Measurements from ENCODE around the gene VASH2. TPM values are rescaled to one million over a fixed set of nuclear protein-coding genes. Genes with fewer than 3 reads are reported as not detected.
"Not testable (repeated sequence)": the region's sequence is repeated elsewhere in the genome, so short reads cannot be mapped to it uniquely, and the experiment has no call there.

VASH2 gene
- total RNA-seq, 1 experiment from 2014 or later: 3.2 TPM

GRCh38 chr1:213019450-213019849 lies 69.1 kb downstream of the VASH2 start:
- CTCF ChIA-PET: no interaction called here
- H3K9me3 ChIP-seq: no peaks in the 10 kb centered on the region
- H3K9me3 Mint-ChIP-seq (ENCODE audit: unreplicated experiment): no peaks in the 10 kb centered on the region
- intact Hi-C loops (cut with micrococcal nuclease; ENCODE audit: unreplicated experiment): loop anchor here (5.0 to 10.0 kb wide), 2 partner anchors 162 to 415 kb away; partner anchors contain the start of genes ATF3 and FLVCR1
- H3K27me3 ChIP-seq (replicated peaks; ENCODE audit: control insufficient read depth, insufficient read depth, low read length): no peaks in the 10 kb centered on the region
- no peak overlapping the region for H3K4me3 ChIP-seq (ENCODE audit: low read depth, low read length)
- H3K36me3 Mint-ChIP-seq (ENCODE audit: insufficient read depth, unreplicated experiment): peaks cover 7% of the 10 kb centered on the region
- no peak overlapping the region for H3K27ac Mint-ChIP-seq (ENCODE audit: unreplicated experiment)
- H3K36me3 ChIP-seq (ENCODE audit: control insufficient read depth, insufficient read depth, low read length): no peaks in the 10 kb centered on the region
- H3K27me3 Mint-ChIP-seq (ENCODE audit: insufficient read depth, unreplicated experiment): no peaks in the 10 kb centered on the region
- no TSS peak for BruUV-seq (replicated peaks)
- POLR2A ChIA-PET: no interaction called here
- DNase-seq: no peak
- no peaks in the 10 kb centered on the region for H3K4me1 ChIP-seq
- TF ChIP-seq CTCF (IDR thresholded peaks at IDR 0.05; ENCODE audit: insufficient read depth in 1 of 2, low read depth in 1 of 2, low read length in 1 of 2, severe bottlenecking in 1 of 2, unreplicated experiment in 1 of 2): no peak
- H3K4me1 Mint-ChIP-seq (ENCODE audit: low read depth, unreplicated experiment): no peaks in the 10 kb centered on the region
- no peak overlapping the region for H3K4me3 Mint-ChIP-seq (ENCODE audit: unreplicated experiment)

DNA sequence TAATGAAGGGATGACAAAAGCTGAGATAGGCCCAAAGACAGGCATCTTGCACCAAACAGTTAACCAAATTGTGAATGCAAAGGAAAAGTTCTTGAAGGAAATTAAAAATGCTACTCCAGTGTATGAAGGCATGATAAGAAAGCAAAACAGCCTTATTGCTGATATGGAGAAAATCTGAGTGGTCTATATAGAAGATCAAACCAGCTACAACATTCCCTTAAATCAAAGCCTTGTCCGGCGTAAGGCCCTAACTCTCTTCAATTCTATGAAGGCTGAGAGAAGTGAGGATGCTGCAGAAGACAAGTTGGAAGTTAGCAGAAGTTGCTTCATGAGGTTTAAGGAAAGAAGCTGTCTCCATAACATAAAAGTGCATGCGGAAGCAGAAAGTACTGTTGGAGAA lies 69.7 kb downstream of the VASH2 start:
- H3K9me3 Mint-ChIP-seq (ENCODE audit: unreplicated experiment): no peaks in the 10 kb centered on the region
- no peaks in the 10 kb centered on the region for H3K4me1 Mint-ChIP-seq (ENCODE audit: low read depth, unreplicated experiment)
- BruUV-seq (replicated peaks): no TSS peak
- H3K27ac Mint-ChIP-seq (ENCODE audit: unreplicated experiment): no peak overlapping the region
- H3K27me3 ChIP-seq (replicated peaks; ENCODE audit: control insufficient read depth, insufficient read depth, low read length): no peaks in the 10 kb centered on the region
- DNase-seq: no peak
- POLR2A ChIA-PET: interaction anchor here (0.6 kb wide), 1 partner anchor 1008 kb away, joined by 3 read pairs; no protein-coding TSS in a partner anchor
- no peak for TF ChIP-seq CTCF (IDR thresholded peaks at IDR 0.05; ENCODE audit: insufficient read depth in 1 of 2, low read depth in 1 of 2, low read length in 1 of 2, severe bottlenecking in 1 of 2, unreplicated experiment in 1 of 2)
- no peak overlapping the region for H3K4me3 ChIP-seq (ENCODE audit: low read depth, low read length)
- H3K4me3 Mint-ChIP-seq (ENCODE audit: unreplicated experiment): no peak overlapping the region
- intact Hi-C loops (cut with micrococcal nuclease; ENCODE audit: unreplicated experiment): no loop called here
- H3K36me3 Mint-ChIP-seq (ENCODE audit: insufficient read depth, unreplicated experiment): peaks cover 7% of the 10 kb centered on the region
- CTCF ChIA-PET: no interaction called here
- H3K4me1 ChIP-seq: no peaks in the 10 kb centered on the region
- no peaks in the 10 kb centered on the region for H3K27me3 Mint-ChIP-seq (ENCODE audit: insufficient read depth, unreplicated experiment)
- no peaks in the 10 kb centered on the region for H3K36me3 ChIP-seq (ENCODE audit: control insufficient read depth, insufficient read depth, low read length)
- H3K9me3 ChIP-seq: peaks cover 3% of the 10 kb centered on the region; the same call in 1 of the 2 replicates

- H3K4me1 Mint-ChIP-seq (ENCODE audit: low read depth, unreplicated experiment); H3K4me3 ChIP-seq (ENCODE audit: low read depth, low read length); H3K4me1 ChIP-seq; H3K9me3 Mint-ChIP-seq (ENCODE audit: unreplicated experiment); DNase-seq; H3K27me3 Mint-ChIP-seq (ENCODE audit: insufficient read depth, unreplicated experiment); CTCF ChIA-PET; H3K27ac Mint-ChIP-seq (ENCODE audit: unreplicated experiment); BruUV-seq (replicated peaks); H3K27me3 ChIP-seq (replicated peaks; ENCODE audit: control insufficient read depth, insufficient read depth, low read length); H3K36me3 ChIP-seq (ENCODE audit: control insufficient read depth, insufficient read depth, low read length); intact Hi-C loops (cut with micrococcal nuclease; ENCODE audit: unreplicated experiment); H3K4me3 Mint-ChIP-seq (ENCODE audit: unreplicated experiment); POLR2A ChIA-PET; H3K36me3 Mint-ChIP-seq (ENCODE audit: insufficient read depth, unreplicated experiment): not testable (repeated sequence)
- H3K9me3 ChIP-seq: peaks cover 13% of the 10 kb centered on the region
These were observed 76.7 kb downstream of the VASH2 start for GRCh38 chr1:213027024-213027423.

GRCh38 chr1:213032651-213033050 lies 82.3 kb downstream of the VASH2 start:
- CTCF ChIA-PET: no interaction called here
- no peaks in the 10 kb centered on the region for H3K36me3 ChIP-seq (ENCODE audit: control insufficient read depth, insufficient read depth, low read length)
- Mint-ChIP-seq H3K4me1 (ENCODE audit: low read depth, unreplicated experiment) (no peaks in the 10 kb centered on the region), H3K36me3 (ENCODE audit: insufficient read depth, unreplicated experiment) (no peaks in the 10 kb centered on the region), H3K27ac (ENCODE audit: unreplicated experiment) (no peak overlapping the region), H3K9me3 (ENCODE audit: unreplicated experiment) (no peaks in the 10 kb centered on the region), H3K4me3 (ENCODE audit: unreplicated experiment) (no peak overlapping the region), H3K27me3 (ENCODE audit: insufficient read depth, unreplicated experiment) (peaks cover 4% of the 10 kb centered on the region)
- no peaks in the 10 kb centered on the region for H3K4me1 ChIP-seq
- H3K27me3 ChIP-seq (replicated peaks; ENCODE audit: control insufficient read depth, insufficient read depth, low read length): no peaks in the 10 kb centered on the region
- no peak overlapping the region for H3K4me3 ChIP-seq (ENCODE audit: low read depth, low read length)
- no peaks in the 10 kb centered on the region for H3K9me3 ChIP-seq
- POLR2A ChIA-PET: no interaction called here
- intact Hi-C loops (cut with micrococcal nuclease; ENCODE audit: unreplicated experiment): no loop called here
- DNase-seq: no peak
- no peak for TF ChIP-seq CTCF (IDR thresholded peaks at IDR 0.05; ENCODE audit: insufficient read depth in 1 of 2, low read depth in 1 of 2, low read length in 1 of 2, severe bottlenecking in 1 of 2, unreplicated experiment in 1 of 2)
- no TSS peak for BruUV-seq (replicated peaks)

All from Caco-2 (cell line).